ENCODE results near the gene KIAA1217. TPM values are rescaled to one million over a fixed set of nuclear protein-coding genes. Genes with fewer than 3 reads are reported as not detected.
"Not testable (repeated sequence)": the region's sequence is repeated elsewhere in the genome, so short reads cannot be mapped to it uniquely, and the experiment has no call there.

The KIAA1217 gene
- total RNA-seq, 1 donor from 2014 or later = 4.6 TPM

DNA sequence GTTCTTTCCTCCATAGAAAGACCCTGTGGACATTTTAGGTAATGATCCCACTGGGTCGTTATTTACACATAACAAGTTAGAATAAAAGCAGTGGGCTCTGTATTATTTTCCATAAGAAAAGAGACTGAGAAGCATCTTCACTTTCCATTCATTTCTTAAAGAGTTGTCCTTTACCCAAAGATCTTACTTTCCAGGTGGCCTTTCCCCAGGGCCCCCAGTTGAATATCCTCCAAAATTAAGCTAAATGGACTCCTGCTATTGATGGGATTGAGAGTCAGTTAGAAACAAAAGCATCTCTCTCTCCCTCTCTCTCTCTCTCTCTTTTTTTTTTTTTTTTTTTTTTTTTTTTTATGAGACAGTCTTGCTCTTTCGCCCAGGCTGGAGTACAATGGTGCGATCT, 224.8 kb downstream of the KIAA1217 start:
- intact Hi-C loops (cut with micrococcal nuclease) = no loop called here

GRCh38 chr10:24434961-24435360, 226.0 kb downstream of the KIAA1217 start:
- intact Hi-C loops (cut with micrococcal nuclease) = no loop called here

DNA sequence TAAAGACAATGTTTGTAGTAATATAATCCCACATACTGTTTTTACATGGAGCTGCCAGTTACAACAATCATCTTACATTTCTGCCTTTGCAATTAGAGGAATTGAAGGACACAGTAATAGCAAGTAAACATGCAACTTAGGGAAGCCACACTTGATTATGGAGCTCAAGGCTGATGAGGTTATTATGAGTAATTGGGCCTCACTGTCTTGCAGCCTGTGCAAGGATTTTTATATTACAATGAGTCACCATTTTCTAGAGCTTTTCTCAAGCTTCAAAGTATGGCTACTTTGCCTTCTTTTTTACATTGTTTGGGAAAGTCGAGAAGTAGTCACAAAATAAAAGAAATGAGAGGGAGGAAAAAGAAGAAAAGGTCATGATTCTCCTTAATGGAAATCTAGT, 226.4 kb downstream of the KIAA1217 start:
- intact Hi-C loops (cut with micrococcal nuclease) = no loop called here

DNA sequence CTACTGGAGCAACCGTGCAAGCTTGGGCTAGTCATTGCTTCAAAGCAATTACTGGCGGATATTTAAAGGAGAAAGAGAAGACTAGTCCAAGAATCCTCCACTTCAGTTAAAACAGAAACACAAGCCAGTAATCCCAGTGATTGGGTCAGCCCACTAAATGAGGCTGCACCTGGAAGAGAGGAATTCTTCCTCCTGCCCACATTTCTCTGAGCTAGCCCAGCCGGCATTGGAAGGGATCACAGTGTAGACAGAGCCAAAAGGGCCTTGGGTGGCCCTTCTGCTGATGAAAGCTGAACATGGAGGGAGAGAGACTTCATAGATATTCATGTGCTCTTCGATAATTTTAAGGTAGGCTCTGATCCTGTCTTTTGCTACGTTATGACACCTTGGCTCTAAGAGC, 228.4 kb downstream of the KIAA1217 start:
- intact Hi-C loops (cut with micrococcal nuclease) = no loop called here

GRCh38 chr10:24438800-24439199, 229.9 kb downstream of the KIAA1217 start:
- intact Hi-C loops (cut with micrococcal nuclease) = no loop called here

DNA sequence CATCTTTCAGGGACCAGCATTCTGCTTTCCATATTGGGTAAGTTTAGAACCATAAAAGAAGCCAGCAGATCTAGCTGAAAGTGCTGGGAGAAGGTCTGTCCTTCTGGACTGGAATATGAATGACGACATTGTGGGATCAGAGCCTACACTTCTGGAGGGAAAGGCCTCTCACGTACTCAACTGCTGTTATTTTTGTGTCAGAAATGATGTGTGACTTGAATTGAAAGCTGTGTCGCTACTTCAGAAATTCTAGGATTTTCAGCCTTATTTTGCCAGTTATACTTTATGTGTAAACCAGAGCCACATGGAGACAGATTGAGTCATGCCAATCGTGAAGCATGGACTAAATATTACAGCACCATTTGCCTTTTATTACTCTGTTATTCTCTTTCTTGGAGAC, 231.0 kb downstream of the KIAA1217 start:
- intact Hi-C loops (cut with micrococcal nuclease) = no loop called here

- intact Hi-C loops (cut with micrococcal nuclease) = no loop called here
These were observed 232.2 kb downstream of the KIAA1217 start for GRCh38 chr10:24440817-24441797.

GRCh38 chr10:24442234-24442633, 233.3 kb downstream of the KIAA1217 start:
- intact Hi-C loops (cut with micrococcal nuclease) = no loop called here

DNA sequence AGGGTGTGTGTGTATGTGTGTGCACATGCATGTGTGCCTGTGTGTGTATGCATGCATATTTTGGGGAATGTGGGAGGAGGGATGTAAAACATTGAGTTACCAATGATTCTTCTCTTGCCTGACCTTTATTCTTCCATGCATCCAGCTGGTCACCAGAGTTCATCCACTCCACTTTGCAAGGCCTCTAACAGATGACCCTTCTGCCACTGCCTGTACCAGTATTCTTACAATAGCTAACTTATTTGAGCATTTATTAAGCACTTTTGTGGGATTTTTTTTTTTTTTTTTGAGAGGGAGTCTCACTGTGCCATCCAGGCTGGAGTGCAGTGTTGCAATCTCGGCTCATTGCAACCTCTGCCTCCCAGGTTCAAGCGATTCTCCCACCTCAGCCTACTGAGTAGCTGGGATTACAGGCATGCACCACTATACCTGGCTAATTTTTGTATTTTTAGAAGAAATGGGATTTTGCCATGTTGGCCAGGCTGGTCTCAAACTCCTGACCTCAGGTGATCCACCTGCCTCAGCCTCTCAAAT, 233.8 kb downstream of the KIAA1217 start:
- intact Hi-C loops (cut with micrococcal nuclease) = not testable (repeated sequence)

DNA sequence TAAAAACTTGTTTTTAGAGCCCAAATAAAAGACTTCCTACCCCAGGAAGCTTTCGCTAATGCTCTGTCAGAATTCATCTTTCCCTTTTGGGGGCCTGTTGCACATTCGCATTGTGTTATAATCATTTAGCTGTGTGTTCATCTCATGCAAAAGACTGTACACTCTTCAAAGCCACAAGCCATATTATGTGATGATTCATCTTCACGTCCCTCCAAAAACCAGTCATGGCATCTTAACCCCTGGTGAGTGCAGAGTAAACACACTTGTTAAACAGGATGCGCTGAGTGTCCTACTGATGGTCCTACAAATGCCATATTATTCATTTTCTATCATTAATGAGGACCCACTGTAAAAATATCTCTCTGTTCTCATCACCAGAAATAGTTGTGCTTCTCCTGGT, 235.4 kb downstream of the KIAA1217 start:
- intact Hi-C loops (cut with micrococcal nuclease) = loop anchor here (1.0 kb wide), 1 partner anchor 61 kb away; no protein-coding TSS in a partner anchor

- intact Hi-C loops (cut with micrococcal nuclease) = not testable (repeated sequence)
These were observed 237.0 kb downstream of the KIAA1217 start for GRCh38 chr10:24445958-24446357.

- intact Hi-C loops (cut with micrococcal nuclease) = no loop called here
These were observed 237.8 kb downstream of the KIAA1217 start for GRCh38 chr10:24446739-24447138.

DNA sequence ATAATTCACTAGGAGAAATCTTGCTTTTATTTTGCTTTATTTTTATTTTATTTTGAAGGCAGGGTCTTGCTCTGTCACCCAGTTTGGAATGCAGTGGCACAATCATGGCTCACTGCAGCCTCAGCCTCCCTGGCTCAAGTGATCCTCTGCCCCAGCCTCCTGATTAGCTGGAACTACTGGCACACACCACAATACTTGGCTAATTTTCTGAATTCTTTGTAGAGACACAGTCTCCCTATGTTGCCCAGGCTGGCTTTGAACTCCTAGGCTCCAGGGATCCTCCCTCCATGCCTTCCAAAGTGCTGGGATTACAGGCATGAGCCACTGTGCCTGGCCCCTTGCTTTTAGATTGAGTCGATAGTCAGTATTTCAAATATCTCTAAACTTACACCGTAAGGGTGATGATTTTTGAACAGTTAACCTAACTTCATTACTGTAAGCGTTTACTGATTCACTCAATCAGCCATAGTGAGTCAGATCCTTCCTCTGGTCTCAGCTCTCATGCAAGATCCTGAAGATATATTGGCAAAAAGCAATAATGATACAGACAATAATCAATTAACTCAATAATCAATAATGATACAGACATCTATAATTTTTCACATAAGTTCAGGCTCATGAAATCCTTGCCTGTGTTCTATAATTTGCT, 239.5 kb downstream of the KIAA1217 start:
- intact Hi-C loops (cut with micrococcal nuclease) = loop anchor here (1.0 to 2.0 kb wide), 3 partner anchors 55 to 568 kb away; partner anchors contain the start of genes ENKUR and THNSL1

GRCh38 chr10:24449321-24449740, 240.4 kb downstream of the KIAA1217 start:
- intact Hi-C loops (cut with micrococcal nuclease) = loop anchor here (2.0 kb wide), 2 partner anchors 67 to 567 kb away; partner anchors contain the start of genes ENKUR and THNSL1

DNA sequence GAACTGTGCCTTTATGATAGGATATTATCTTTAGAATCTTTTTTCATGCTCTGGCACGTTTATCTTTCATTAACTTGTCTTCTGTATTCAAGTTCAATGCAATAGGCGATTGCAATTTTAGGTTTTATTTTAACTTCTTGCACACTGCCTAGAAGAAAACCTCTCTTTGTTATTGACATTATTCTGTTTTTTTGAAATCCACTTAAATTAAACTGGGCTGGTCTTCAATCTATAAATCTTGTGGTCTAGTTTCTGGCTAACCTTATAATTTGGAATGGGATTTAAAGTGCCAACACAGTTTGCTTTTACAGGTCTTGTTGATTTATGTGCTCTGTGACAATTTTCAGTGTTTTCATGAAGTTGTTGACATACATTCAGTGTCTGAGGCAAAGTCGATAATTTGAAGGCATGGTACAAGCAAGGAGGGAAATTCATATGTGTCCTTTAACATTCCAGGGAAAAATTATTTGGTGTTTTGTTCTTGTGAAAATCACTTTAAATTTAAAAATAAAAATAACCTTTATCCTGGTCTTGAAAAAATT, 240.9 kb downstream of the KIAA1217 start:
- intact Hi-C loops (cut with micrococcal nuclease) = loop anchor here (2.0 kb wide), 3 partner anchors 33 to 567 kb away; partner anchors contain the start of genes ENKUR and THNSL1

GRCh38 chr10:24451325-24451820, 242.4 kb downstream of the KIAA1217 start:
- intact Hi-C loops (cut with micrococcal nuclease) = loop anchor here (1.0 to 2.0 kb wide), 2 partner anchors 13 to 31 kb away; no protein-coding TSS in a partner anchor

DNA sequence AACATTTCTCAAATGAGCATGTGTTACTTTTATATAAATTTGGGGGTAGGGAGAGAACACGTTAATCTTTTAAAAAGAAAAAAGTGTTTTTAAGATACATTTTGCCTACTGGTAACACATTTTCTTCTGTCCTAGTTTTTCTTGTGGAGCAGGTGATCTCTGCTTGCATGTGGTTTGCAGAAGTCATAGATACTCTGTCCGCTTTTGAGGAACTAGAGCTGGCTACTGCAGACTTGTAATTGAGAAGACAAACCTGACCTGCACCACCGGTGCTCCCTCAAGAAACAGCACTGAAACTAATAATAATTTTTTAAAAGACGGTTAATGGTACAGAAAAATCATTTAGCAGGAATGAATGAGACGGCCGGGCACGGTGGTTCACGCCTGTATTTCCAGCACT, 243.1 kb downstream of the KIAA1217 start:
- intact Hi-C loops (cut with micrococcal nuclease) = no loop called here

- intact Hi-C loops (cut with micrococcal nuclease) = no loop called here
These were observed 244.5 kb downstream of the KIAA1217 start for GRCh38 chr10:24453404-24453830.

- intact Hi-C loops (cut with micrococcal nuclease) = no loop called here
These were observed 245.0 kb downstream of the KIAA1217 start for GRCh38 chr10:24453973-24454372.

DNA sequence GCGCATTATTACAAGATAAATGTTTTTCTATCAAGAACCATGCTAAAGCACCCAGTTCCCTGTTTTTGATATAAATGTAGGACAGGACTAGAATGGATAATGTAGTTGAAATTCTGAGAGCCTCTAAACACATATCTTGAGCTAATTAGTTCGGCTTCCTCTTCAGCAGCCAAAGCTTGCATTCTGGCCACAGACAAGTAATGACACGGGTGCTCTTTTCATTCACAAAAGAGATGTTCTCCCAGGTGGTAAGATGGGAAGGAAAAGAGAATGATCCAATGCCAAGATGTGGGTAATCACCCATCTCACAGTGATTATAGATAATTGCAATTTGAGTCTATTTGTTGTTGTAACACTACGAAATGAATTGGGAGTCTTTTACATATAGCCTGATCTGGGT, 246.5 kb downstream of the KIAA1217 start:
- intact Hi-C loops (cut with micrococcal nuclease) = no loop called here

DNA sequence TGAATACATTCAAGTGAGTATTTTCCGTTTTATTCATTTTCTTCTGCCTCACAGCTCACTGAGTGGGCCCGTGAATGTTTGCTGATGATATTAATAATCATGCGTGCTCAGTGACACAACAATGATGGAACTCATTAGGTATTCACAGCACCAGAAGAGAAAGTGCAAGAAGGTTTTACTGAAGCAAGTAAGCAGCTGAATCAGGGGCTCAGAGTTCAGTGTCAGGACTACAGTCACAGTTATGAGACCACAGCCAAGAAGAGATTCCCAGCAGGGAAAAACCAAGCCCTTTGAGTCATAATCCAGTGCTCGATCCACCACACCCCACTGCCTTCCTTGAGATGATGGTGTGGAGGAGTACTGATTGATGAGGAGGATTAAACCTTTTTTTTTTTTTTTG, 247.4 kb downstream of the KIAA1217 start:
- intact Hi-C loops (cut with micrococcal nuclease) = no loop called here

All from T-helper 1 cell treated with Interleukin-12 subunit alpha and Interleukin-12 subunit beta and Interleukin-4 antibody, amounts not matched to agents 30 ng/mL and 1 ng/mL, for 36 hours (primary cell).